ENCODE measurements around the gene SMCO1. TPM values are rescaled to one million over a fixed set of nuclear protein-coding genes. Genes with fewer than 3 reads are reported as not detected.
"Not testable (repeated sequence)": the region's sequence is repeated elsewhere in the genome, so short reads cannot be mapped to it uniquely, and the experiment has no call there.

Gene SMCO1, protein sequence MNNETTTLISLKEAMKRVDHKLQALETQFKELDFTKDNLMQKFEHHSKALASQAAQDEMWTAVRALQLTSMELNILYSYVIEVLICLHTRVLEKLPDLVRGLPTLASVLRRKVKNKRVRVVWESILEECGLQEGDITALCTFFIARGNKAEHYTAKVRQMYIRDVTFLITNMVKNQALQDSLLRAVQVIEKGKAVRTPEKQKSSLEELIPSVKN
- total RNA-seq = not detected

DNA sequence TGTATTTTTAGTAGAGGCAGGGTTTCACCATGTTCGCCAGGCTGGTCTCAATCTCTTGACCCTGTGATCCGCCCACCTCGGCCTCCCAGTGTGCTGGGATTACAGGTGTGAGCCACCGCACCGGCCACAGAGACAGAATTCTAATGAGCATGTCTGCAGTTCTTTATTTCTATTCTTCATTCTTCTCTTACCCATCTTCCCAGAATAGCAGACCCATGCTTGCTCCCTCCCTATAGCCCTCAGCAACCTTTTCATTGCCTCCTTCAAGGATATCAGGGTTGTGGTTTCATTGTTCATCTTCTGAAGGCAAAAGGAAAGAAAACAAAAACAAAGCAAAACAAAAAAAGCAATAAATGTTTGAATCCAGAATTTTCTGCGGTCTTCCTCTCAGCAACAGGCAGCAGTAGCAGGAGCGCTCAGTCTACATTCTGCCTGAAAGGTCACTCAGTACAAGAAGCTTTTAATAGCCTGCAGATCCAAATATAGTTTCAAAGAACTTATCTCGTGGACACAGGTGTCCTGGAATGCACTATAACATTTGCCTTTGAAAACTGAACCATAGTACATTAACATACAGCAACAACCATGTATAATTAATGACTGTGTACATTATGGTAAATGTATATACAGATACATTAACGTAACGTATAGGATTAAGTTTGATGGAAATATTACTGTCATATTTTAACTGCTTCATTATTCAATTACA, at the start of gene SMCO1:
Gene SMCO1 (minus strand): TSS at position 434 of the 709 bp plus-strand sequence. CDS start 137 bp downstream, at position 297.
- no peak for FAIRE-seq
- DNase-seq (ENCODE audit: low spot score in 2 of 2) = no peak

DNA sequence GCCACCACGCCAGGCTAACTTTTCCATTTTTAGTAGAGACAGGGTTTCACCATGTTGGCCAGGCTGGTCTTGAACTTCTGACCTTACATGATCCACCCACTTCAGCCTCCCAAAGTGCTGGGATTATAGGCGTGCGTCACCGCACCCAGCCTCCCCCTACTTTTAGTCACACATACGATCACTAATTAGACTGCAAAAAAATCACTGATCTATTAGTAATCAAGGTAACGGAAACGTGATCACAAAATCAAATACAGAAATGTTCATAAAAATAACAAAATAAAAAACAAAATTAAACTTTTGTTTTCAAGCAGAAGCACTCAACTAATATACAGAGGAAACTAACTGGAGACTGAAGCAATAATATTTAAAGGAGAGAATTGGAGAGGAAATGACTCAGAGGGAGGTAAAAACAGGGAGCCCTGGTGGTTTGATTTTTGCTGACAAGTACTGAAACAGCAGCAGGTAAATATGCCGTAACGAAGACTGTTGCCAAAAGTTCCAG, 48.6 kb upstream of the SMCO1 start:
- FAIRE-seq (no peak), DNase-seq (ENCODE audit: low spot score in 2 of 2) (no peak)

DNA sequence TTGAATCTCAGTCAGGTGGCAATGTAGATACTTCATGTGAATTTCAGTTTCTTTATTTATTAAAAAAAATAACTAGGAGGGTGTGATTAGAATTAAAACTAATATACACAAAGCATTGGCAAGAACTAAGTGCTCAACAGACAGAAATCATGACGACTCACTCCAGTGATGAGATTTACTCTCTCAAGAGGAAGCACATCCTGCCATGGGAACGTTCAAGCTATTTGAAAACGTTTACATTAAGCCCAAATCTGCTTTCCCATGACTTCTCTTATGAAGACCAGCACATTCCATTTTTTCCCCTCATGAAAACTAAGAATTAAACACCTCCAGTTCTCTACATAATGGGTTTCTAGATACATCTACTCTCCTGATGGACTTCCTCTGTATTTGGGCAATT, 44.7 kb upstream of the SMCO1 start:
- FAIRE-seq = no peak
- DNase-seq (ENCODE audit: low spot score in 2 of 2) = no peak

DNA sequence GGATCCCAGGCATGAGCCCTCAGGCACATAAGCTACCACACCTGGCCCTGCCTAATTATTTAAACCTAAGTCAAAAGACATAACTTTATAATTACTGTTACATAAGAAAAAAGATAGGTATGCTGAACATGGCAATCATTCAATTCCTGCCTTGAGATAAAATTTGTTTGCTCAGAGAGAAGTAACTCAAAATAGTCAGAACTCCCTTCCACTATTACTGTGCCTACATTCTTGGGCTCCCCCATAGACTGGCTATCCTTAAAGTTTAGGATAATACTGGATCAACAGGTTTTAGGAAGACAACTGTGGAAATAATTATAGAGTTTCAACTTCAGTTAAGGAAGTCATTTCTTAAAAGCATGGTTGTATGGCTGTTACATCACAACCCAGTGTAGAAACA, 43.3 kb upstream of the SMCO1 start:
- DNase-seq (ENCODE audit: low spot score in 2 of 2) (no peak), FAIRE-seq (no peak)

DNA sequence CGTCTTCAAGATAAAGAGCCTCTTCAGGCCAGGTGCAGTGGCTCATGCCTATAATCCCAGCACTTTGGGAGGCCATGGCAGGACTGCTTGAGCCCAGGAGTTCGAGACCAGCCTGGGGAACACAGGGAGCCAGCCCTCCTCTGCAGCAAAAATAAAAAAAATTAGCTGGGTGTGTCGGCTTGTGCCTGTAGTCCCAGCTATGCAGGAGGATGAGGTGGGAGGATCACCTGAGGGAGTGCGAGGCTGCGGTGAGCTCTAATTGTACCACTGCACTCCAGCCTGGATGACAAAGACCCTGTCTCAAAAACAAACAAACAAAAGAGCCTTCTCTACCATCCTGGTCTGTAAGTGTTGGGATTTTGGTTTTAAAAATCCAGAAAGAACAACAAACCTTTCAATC, 42.1 kb upstream of the SMCO1 start:
- FAIRE-seq (no peak), DNase-seq (ENCODE audit: low spot score in 2 of 2) (no peak)

DNA sequence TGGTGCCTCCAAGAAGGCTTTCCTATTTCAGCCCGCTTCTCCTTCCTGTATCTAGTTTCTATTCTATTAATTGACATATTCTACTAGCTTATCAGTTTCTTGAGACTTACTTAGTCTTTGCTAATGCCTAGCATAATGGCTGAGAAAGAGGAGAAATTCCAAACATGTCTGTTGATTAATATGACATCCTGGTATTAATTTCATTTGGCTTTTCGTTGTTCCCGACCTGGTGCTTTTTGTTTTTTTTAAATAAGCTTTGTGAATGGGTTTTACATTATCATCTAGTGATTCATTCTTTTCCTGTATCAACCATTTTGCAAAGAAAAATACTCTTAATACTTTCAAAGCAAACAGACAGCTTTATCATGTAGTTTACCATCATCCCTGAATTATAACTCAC, 40.1 kb upstream of the SMCO1 start:
- DNase-seq (ENCODE audit: low spot score in 2 of 2) = no peak
- no peak for FAIRE-seq

DNA sequence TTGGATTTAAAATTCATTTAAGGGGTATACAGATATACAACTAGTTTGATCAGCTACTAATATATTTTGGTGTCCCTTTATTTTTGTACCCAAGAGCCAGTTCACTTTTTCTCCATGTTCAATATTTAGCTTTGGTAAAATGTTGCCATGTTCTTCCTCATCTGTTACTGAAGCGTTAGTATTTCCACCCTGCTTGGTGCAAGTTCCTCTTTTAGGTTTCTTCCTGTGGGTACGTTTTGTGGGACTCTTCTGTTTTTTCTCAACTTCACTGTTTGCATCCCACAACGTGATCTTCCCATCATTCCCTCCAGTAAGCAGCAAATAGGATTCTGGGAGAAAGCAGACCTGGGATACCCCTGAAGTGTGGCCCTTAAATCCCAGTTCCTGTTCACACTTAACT, 39.1 kb upstream of the SMCO1 start:
- DNase-seq (ENCODE audit: low spot score in 2 of 2) (no peak), FAIRE-seq (no peak)

DNA sequence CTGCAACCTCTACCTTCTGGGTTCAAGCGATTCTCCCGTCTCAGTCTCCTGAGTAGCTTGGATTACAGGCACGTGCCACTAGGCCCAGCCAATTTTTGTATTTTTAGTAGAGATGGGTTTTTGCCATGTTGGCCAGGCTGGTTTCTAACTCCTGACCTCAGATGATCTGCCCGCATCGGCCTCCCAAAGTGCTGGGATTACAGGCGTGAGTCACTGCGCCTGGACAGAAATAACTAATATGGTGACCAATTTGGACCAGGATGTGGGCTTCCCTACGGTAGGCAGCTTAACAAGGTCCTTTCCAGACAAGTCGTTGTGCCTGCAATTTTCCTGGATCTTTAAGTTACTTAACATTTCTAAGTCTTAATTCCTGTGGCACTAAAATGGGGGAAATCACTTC, 38.4 kb upstream of the SMCO1 start:
- FAIRE-seq (no peak), DNase-seq (ENCODE audit: low spot score in 2 of 2) (no peak)

DNA sequence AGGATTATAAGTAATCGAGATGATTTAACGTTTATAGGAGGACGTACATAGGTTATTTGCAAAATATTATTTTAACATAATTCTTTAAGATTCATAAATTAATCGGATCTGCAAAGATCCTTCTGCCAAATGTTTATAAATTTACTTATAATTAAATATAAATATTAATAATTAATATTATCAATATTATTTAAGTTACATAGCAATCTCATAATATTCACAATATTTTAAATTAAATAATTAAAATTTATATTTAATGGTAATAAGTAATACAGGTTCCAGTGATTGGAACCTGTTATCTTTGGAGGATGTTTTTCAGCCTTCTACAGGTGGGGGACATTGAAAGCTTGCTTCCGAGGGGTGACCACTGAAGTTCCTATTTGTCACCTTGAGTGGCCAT, 37.1 kb upstream of the SMCO1 start:
- DNase-seq (ENCODE audit: low spot score in 2 of 2) (no peak), FAIRE-seq (peak; percentile 89)

DNA sequence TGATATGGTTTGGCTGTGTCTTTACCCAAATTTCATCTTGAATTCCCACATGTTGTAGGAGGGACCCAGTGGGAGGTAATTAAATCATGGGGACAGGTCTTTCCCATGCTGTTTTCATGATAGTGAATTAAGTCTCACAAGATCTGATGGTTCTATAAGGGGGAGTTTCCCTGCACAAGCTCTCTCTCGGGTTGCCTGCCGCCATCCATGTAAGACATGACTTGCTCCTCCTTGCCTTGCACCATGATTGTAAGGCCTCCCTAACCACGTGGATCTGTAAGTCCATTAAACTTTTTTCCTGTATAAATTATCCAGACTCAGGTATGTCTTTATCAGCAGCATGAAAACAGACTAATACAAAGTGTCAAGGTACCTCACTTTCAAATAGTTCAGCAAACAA, 35.0 kb upstream of the SMCO1 start:
- not testable (repeated sequence) for FAIRE-seq; DNase-seq (ENCODE audit: low spot score in 2 of 2)

DNA sequence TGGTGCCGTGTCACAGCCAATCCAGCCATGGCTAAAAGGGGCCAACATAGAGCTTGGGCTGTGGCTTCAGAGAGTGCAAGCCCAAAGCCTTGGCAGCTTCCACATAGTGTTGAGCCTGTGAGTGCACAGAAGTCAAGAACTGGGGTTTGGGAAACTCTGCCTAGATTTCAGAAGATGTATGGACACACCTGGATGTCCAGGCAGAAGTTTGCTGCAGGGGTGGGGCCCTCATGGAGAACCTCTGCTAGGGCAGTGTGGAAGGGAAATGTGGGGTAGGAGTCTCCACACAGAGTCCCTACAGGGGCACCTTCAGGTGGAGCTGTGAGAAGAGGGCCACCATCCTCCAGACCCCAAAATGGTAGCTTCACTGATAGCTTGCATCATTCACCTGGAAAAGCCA, 34.2 kb upstream of the SMCO1 start:
- not testable (repeated sequence) for FAIRE-seq; DNase-seq (ENCODE audit: low spot score in 2 of 2)

DNA sequence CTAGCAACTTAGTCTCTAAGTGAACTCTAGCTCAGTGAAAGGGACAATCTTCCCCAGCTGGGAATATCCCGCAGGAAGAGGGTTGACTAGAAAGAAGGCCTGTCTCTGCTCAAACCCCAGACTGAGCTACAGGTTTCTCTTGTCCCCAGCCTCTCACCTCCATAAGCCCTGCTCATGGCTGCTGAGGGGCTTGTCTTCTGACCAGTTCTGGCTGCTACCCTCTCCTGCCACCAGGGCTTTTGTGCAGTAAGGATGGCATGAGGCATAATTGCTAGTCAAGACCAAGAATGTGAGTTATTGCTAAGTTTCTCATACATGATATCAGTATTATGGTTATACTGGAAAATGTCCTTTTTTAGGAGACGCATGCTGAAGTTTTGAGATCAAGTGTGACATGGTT, 31.9 kb upstream of the SMCO1 start:
- no peak for FAIRE-seq
- no peak for DNase-seq (ENCODE audit: low spot score in 2 of 2)

DNA sequence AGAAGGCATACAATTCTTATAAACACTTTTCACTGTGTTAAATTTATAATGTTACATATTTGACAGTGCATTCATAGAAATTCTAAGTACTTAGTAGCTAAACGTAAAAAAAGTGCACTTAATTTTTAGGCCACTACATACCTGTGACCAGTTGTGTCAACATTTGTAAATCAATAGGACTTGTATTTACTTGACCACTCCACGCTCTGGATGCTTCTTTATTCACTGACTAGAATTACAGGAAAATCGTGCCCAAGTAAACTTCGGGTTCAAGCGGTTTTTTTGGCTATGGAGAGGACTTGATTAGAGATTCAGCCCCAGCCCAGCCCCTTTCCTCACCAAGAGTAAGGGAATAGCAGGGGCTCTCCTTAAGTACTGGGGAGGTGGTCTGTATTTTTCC, 31.4 kb upstream of the SMCO1 start:
- DNase-seq (ENCODE audit: low spot score in 2 of 2) (no peak), FAIRE-seq (no peak)

DNA sequence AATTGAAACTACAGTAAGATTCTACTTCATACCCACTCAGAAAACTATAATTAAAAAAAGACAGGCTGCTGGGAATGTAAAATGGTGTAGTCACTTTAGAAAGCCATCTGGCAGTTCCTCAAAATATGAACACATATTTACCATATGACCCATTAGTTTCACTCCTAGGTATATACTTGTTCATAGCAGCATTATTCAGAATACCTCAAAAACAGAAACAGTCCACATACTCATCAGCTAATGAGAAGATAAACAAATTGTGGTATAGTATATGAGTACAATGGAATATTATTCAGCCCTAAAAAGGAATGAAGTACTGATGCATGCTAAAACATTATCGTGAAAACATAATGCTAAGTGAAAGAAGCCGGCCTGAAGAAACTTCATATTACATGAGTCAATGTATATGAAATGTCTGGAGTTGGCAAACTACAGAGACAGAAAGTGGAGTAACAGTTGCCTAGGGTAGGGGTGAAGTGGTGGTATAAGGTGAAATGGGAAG, 29.4 kb upstream of the SMCO1 start:
- DNase-seq (ENCODE audit: low spot score in 2 of 2) (no peak), FAIRE-seq (no peak)

DNA sequence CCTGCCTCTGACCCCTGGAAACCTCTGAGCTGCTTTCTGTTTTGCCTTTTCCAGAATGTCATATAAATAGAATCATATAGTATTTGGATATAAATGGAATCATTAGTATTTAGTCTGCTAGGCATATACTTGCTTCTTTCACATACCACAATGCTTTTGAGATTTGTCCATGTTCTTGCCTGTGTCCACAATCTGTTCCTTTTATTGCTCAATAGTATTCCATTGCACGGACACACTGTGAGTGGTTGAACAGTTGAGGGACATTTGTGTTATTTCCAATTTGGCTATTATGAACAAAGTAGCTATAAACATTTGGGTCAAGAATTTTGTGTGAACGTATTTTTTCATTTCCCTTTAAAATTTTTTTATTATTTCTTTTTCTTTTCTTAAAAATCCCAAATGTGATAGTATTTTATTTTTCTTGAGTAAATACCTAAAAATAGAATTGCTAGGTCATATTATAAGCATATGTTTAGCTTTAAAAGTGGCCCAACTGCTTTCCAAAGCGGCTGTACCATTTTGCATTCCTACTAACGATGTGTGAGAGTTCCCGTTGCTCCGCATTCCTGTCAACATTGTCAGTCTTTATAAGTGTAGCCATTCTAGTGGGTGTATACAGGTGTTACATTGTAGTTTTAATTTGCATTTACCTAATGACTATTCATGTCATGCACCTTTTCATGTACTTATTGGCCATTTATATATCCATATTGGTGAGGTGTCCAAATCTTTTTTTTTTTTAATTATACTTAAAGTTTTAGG, 26.7 kb upstream of the SMCO1 start:
- FAIRE-seq = no peak
- no peak for DNase-seq (ENCODE audit: low spot score in 2 of 2)

DNA sequence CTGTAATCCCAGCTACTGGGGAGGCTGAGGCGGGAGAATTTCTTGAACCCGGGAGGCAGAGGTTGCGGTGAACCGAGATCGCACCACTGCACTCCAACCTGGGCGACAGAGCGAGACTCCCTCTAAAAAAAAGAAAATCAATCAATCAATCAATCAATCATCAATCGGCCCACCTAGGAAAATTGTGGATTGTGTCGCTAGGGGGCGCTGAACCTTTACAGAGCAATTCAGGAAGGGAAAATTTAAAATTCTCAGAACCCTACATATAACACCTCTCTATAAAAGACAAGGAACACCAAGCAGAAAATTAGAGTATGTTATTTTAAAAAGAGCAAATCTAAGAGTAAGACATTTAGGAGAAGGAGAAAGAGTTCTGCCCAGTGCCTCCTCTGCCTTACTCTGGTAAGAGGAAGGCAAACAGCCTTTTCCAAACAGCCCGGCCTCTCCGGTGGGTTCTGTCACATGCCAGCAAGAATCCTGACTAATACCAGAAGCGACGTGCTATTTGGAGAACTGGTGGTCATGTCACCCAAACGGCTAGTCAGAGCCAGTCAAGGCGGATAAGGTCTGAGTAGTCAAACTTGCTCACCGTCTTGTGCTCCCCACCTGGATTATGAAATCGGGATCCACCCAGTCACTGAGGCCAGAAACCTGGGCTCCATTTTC, 22.3 kb upstream of the SMCO1 start:
- no peak for FAIRE-seq
- DNase-seq (ENCODE audit: low spot score in 2 of 2) = peak; percentile 28 to 42

DNA sequence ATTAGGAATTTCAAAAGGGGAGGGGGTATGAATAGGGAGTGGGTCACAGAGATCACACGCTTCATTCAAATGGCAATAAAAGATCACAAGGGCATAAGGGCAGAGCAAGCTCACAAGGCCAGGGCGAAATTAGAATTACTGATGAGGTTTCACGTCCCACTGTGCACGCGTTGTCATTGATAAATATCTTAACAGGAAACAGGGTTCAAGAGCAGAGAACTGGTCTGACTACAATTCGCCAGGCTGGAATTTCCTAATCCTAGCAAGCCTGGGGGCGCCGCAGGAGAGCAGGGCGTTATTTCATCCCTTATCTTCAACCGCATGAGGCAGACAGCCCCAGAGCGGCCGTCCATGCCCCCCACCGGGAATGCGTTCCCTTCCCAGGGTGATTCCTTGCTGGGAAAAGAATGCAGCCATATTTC, 18.1 kb upstream of the SMCO1 start:
- DNase-seq (ENCODE audit: low spot score in 2 of 2) (no peak), FAIRE-seq (no peak)

DNA sequence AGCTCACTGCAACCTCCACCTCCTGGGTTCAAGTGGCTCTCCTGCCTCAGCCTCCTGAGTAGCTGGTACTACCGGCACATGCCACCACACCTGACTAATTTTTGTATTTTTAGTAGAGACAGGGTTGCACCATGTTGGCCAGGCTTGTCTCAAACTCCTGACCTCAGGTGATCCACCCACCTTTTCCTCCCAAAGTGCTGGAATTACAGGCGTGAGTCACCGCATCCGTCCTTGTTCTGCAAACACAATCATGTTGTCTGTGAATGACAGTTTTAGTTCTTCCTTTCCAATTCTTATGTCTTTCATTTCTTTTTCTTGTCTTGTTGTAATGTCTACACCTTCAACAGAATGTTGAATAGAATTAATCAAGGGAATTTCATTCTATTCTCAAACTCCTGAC, 16.3 kb upstream of the SMCO1 start:
- FAIRE-seq (no peak), DNase-seq (ENCODE audit: low spot score in 2 of 2) (no peak)

DNA sequence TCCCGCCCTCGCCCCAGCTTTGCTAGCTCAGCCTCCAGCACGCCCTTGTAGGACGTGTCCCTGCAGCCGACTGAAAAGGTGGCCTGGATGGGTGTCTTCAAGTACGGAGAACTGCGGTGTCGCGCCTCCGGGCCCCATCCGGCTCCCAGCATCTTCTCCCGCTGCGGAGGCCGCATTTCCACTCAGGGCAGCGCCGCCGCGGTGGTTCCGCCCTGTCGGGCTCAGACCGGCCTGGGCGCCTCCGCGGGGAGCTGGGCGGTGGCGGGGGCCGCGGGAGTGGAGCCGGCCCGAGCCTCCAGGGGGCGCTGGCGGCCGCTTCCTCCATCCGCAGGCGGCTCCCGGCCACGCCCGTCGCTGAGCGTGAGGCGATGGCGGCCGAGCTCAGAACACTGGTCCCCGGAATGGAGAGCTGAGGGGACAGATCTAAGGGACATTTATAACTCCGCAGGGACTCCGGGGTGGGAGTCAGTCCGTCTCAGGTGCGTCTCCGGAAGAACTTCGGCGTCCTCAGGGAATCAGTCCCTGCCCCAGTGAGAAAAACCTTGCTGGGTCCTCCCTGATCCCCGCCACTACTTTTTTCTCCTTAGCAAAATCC, 13.6 kb upstream of the SMCO1 start:
- DNase-seq (ENCODE audit: low spot score in 2 of 2) (peak; percentile 69 to 88), FAIRE-seq (no peak)

DNA sequence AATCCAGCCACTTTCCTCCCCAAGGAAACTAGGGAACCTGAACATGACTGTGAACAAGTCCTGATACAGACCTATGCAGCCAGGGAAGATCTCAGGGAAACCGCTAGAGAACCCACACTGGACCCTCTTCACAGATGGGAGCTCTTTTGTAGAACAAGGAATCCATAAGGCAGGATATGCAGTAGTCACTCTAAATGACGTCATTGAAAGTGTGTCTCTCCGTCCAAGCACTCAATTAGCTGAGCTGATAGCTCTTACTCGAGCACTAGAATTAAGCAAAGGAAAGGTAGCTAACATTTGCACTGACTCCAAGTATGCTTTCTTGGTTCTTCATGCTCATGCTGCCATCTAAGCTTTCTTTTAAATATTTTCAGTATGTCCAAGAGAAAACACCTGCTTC, 10.0 kb upstream of the SMCO1 start:
- FAIRE-seq (no peak), DNase-seq (ENCODE audit: low spot score in 2 of 2) (no peak)

All from frontal cortex (tissue), 4 donors.